Measurements from ENCODE around the gene GSTM4. TPM values are rescaled to one million over a fixed set of nuclear protein-coding genes. Genes with fewer than 3 reads are reported as not detected.
"Not testable (repeated sequence)": the region's sequence is repeated elsewhere in the genome, so short reads cannot be mapped to it uniquely, and the experiment has no call there.

The GSTM4 gene
- total and polyA plus RNA-seq, 2 of the 4 experiments (the other 2 are of a cell fraction) = 10.4 to 37.8 TPM

DNA sequence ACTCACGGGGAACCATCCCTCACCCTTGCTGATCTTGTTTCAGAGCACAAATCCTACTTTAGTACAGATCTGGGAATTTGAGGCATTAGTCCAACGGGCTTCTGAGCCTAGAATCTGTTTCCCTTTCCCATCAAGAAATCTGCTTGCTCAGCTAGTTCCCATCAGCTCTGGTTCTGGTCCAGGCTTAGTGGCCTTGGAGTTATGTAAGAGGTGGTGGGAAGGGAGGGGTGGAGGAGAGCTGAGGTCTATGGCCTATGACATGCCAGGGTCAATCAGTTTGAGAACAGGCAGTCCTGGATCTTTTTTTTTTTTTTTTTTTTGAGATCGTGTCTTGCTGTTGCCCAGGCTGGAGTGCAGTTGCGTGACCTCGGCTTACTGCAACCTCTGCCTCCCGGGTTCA is 35.9 kb downstream of the GSTM4 start:
- CTCF ChIA-PET = no interaction called here

DNA sequence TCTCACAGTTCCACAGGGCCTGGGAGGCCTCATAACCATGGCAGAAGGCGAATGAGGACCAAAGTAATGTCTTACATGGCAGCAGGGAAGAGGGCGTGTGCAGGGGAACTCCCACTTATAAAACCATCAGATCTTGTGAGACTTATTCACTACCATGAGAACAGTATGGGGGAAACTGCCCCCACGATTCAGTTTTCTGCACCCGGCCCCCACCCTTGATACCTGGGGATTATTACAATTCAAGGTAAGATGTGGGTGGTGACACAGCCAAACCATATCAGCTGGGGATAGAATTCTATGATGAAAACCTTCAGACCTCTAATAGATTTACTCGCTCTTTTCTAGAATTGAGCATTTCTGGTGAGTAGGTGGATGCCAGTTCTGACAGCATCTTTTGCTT is 38.5 kb downstream of the GSTM4 start:
- BruUV-seq (replicated peaks); POLR2A ChIA-PET (ENCODE audit: unreplicated experiment); DNase-seq; dilution Hi-C loops (cut with HindIII; ENCODE audit: low sequenced_read_pairs, unreplicated experiment); H3K79me1 ChIP-seq (ENCODE audit: low read depth in 1 of 2, low read length in 2 of 2); intact Hi-C loops (cut with micrococcal nuclease); CTCF ChIA-PET; H3K56ac ChIP-seq (ENCODE audit: extremely low read depth, insufficient read depth, low read length); H3K9me3 ChIP-seq (ENCODE audit: control insufficient read depth, insufficient read depth, low read length); H2BK15ac ChIP-seq (ENCODE audit: low read depth, low read length); H2AK9ac ChIP-seq (replicated peaks; ENCODE audit: low read depth, low read length, poor library complexity); H2AK5ac ChIP-seq (ENCODE audit: low read depth, low read length); H3K4me2 ChIP-seq (ENCODE audit: low read depth, low read length); H2AFZ ChIP-seq (replicated peaks; ENCODE audit: low read length, poor library complexity); H4K8ac ChIP-seq (ENCODE audit: low read depth in 2 of 2, low read length in 2 of 2); H3K4me3 ChIP-seq (ENCODE audit: insufficient read depth, low read depth, low read length); H4K5ac ChIP-seq (ENCODE audit: low read depth, low read length); H2BK5ac ChIP-seq (ENCODE audit: low read depth, low read length, poor library complexity, severe bottlenecking); H3K14ac ChIP-seq (replicated peaks; ENCODE audit: low read depth, low read length); H3K4ac ChIP-seq (ENCODE audit: low read depth, low read length); in situ Hi-C loops (cut with MboI; ENCODE audit: low sequenced_read_pairs); H3K27me3 ChIP-seq (ENCODE audit: control insufficient read depth, insufficient read depth, low read length); H3K36me3 ChIP-seq (ENCODE audit: control insufficient read depth, insufficient read depth, low read length); H2BK120ac ChIP-seq (ENCODE audit: low read depth, low read length); ATAC-seq (ENCODE audit: low read depth); H3K18ac ChIP-seq (ENCODE audit: low read depth, low read length); H3K27ac ChIP-seq (ENCODE audit: insufficient read depth, low read length); H2BK20ac ChIP-seq (ENCODE audit: low read depth, low read length); H3K9ac ChIP-seq (ENCODE audit: low read depth, low read length); H4K91ac ChIP-seq (ENCODE audit: insufficient read depth, low read depth, low read length); H3K9me1 ChIP-seq (ENCODE audit: insufficient read depth, low read length); H3K4me1 ChIP-seq (ENCODE audit: control insufficient read depth, insufficient read depth, low read length); H4K20me1 ChIP-seq (ENCODE audit: insufficient read depth, low read length); H3K23ac ChIP-seq (ENCODE audit: low read depth, low read length): not testable (repeated sequence)
- WGBS, 2 experiments (ENCODE audit: extremely low coverage in 2 of 2, insufficient read length in 1 of 2) = no CpG with 5 or more reads among the region's 5 CpGs

More for the DNA sequence above, 35.9 kb downstream of the GSTM4 start:
- no CpG with 5 or more reads among the region's 6 CpGs for WGBS, 2 experiments (ENCODE audit: extremely low coverage in 2 of 2, insufficient read length in 1 of 2)
- dilution Hi-C loops (cut with HindIII; ENCODE audit: low sequenced_read_pairs, unreplicated experiment) = no loop called here
- BruUV-seq (replicated peaks) = no TSS peak
- H3K18ac ChIP-seq (ENCODE audit: low read depth, low read length) = no peak overlapping the region
- no peaks in the 10 kb centered on the region for H3K27me3 ChIP-seq (ENCODE audit: control insufficient read depth, insufficient read depth, low read length)
- no peak overlapping the region for H2BK15ac ChIP-seq (ENCODE audit: low read depth, low read length)
- no peak overlapping the region for H2BK20ac ChIP-seq (ENCODE audit: low read depth, low read length)
- H2AK9ac ChIP-seq (replicated peaks; ENCODE audit: low read depth, low read length, poor library complexity) = no peak overlapping the region
- H3K56ac ChIP-seq (ENCODE audit: extremely low read depth, insufficient read depth, low read length) = no peak overlapping the region
- no peaks in the 10 kb centered on the region for H3K9me1 ChIP-seq (ENCODE audit: insufficient read depth, low read length)
- H3K4me1 ChIP-seq (ENCODE audit: control insufficient read depth, insufficient read depth, low read length) = no peaks in the 10 kb centered on the region
- no peak overlapping the region for H3K14ac ChIP-seq (replicated peaks; ENCODE audit: low read depth, low read length)
- no peak overlapping the region for H3K4me3 ChIP-seq (ENCODE audit: insufficient read depth, low read depth, low read length)
- no peak for DNase-seq
- no peak overlapping the region for H3K9ac ChIP-seq (ENCODE audit: low read depth, low read length)
- H2BK5ac ChIP-seq (ENCODE audit: low read depth, low read length, poor library complexity, severe bottlenecking) = no peak overlapping the region
- no peak overlapping the region for H2AFZ ChIP-seq (replicated peaks; ENCODE audit: low read length, poor library complexity)
- H2BK120ac ChIP-seq (ENCODE audit: low read depth, low read length) = no peak overlapping the region
- POLR2A ChIA-PET (ENCODE audit: unreplicated experiment) = no interaction called here
- no peak overlapping the region for H3K23ac ChIP-seq (ENCODE audit: low read depth, low read length)
- intact Hi-C loops (cut with micrococcal nuclease) = no loop called here
- H4K5ac ChIP-seq (ENCODE audit: low read depth, low read length) = no peak overlapping the region
- H4K8ac ChIP-seq (ENCODE audit: low read depth in 2 of 2, low read length in 2 of 2) = no peak overlapping the region
- no peaks in the 10 kb centered on the region for H4K20me1 ChIP-seq (ENCODE audit: insufficient read depth, low read length)
- in situ Hi-C loops (cut with MboI; ENCODE audit: low sequenced_read_pairs) = no loop called here
- H3K4ac ChIP-seq (ENCODE audit: low read depth, low read length) = no peak overlapping the region
- no peak for ATAC-seq (ENCODE audit: low read depth)
- no peaks in the 10 kb centered on the region for H3K36me3 ChIP-seq (ENCODE audit: control insufficient read depth, insufficient read depth, low read length)
- no peak overlapping the region for H2AK5ac ChIP-seq (ENCODE audit: low read depth, low read length)
- H3K79me1 ChIP-seq (ENCODE audit: low read depth in 1 of 2, low read length in 2 of 2) = no peaks in the 10 kb centered on the region
- TF ChIP-seq RAD21 (IDR thresholded peaks at IDR 0.05; ENCODE audit: low read length) (no peak), BHLHE40 (IDR thresholded peaks at IDR 0.05; ENCODE audit: low read depth, low read length) (no peak), RFX5 (IDR thresholded peaks at IDR 0.05; ENCODE audit: low read depth, low read length) (no peak), SMC3 (IDR thresholded peaks at IDR 0.05; ENCODE audit: low read depth, low read length) (no peak), RCOR1 (IDR thresholded peaks at IDR 0.05; ENCODE audit: insufficient replicate concordance, low read length) (no peak), MXI1 (IDR thresholded peaks at IDR 0.05; ENCODE audit: borderline replicate concordance, low read depth, low read length) (no peak), NFE2L2 (IDR thresholded peaks at IDR 0.05; ENCODE audit: low read depth, low read length) (no peak)
- TF ChIP-seq, protein P1, sequence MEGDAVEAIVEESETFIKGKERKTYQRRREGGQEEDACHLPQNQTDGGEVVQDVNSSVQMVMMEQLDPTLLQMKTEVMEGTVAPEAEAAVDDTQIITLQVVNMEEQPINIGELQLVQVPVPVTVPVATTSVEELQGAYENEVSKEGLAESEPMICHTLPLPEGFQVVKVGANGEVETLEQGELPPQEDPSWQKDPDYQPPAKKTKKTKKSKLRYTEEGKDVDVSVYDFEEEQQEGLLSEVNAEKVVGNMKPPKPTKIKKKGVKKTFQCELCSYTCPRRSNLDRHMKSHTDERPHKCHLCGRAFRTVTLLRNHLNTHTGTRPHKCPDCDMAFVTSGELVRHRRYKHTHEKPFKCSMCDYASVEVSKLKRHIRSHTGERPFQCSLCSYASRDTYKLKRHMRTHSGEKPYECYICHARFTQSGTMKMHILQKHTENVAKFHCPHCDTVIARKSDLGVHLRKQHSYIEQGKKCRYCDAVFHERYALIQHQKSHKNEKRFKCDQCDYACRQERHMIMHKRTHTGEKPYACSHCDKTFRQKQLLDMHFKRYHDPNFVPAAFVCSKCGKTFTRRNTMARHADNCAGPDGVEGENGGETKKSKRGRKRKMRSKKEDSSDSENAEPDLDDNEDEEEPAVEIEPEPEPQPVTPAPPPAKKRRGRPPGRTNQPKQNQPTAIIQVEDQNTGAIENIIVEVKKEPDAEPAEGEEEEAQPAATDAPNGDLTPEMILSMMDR (conservative IDR thresholded peaks at IDR 0.05; ENCODE audit: low read depth, low read length) = no peak
- TF ChIP-seq, protein P2, sequence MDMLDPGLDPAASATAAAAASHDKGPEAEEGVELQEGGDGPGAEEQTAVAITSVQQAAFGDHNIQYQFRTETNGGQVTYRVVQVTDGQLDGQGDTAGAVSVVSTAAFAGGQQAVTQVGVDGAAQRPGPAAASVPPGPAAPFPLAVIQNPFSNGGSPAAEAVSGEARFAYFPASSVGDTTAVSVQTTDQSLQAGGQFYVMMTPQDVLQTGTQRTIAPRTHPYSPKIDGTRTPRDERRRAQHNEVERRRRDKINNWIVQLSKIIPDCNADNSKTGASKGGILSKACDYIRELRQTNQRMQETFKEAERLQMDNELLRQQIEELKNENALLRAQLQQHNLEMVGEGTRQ (IDR thresholded peaks at IDR 0.05; ENCODE audit: low read depth, low read length) = no peak
- H4K91ac ChIP-seq (ENCODE audit: insufficient read depth, low read depth, low read length) = no peak overlapping the region
- no peak overlapping the region for H3K4me2 ChIP-seq (ENCODE audit: low read depth, low read length)
- H3K9me3 ChIP-seq (ENCODE audit: control insufficient read depth, insufficient read depth, low read length) = no peaks in the 10 kb centered on the region
- no peak overlapping the region for H3K27ac ChIP-seq (ENCODE audit: insufficient read depth, low read length)
